ENCODE results near the gene TTC23.

DNA sequence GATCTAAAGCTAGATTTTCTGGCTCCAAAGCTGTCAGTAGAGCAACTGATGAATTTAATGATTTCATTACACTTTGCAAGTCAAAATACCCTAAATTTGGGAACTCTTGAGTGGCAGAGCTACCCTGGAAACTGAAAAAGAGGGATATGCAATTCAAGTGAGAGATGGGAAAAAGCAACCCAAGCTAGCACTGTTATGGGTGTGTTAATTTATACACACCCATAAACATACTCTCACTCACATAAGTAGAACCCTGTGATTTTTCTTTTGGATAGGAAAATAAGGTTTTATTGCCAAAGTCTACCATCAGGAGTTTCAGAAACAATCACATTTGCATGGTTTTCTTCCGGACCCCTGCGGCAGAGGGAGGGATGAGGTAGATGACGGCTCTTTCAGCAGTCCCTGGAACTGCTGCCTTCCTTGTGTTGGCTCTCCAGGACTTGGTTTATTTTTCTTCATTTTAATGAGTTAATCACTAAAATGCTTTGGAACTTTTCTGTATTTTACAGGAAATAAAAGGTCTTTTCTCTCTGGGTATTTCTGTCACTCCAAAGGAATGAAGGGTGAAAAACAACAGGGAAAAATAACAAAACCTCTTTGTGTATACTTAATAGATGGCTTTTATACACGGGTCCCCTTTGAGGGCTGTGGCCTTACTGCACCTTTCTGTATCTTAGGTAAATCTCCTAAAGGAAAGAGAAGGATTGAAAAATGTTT, 63.8 kb downstream of the TTC23 start:
- no peak for TF ChIP-seq CTCF (IDR thresholded peaks at IDR 0.05)
- TF ChIP-seq POLR2AphosphoS5 (IDR thresholded peaks at IDR 0.05), result no peak
- TF ChIP-seq POLR2A (IDR thresholded peaks at IDR 0.05), result no peak
